HG03571 (cell line): ENCODE results near the gene SP2.
"Not testable (repeated sequence)": the region's sequence is repeated elsewhere in the genome, so short reads cannot be mapped to it uniquely, and the experiment has no call there.

Source experiments
- ATAC-seq: cut with Tn5 transposase; IDR thresholded peaks from one replicate; pipeline ENCODE4 v1.9.1; 2021; ENCODE audit not compliant: unreplicated experiment

The SP2 gene

GRCh38 chr17:47918006-47918405 is 22.0 kb downstream of the SP2 start:
- ATAC-seq = no peak

GRCh38 chr17:47918991-47919390 is 23.0 kb downstream of the SP2 start:
- ATAC-seq = no peak

GRCh38 chr17:47919889-47920288 is 23.9 kb downstream of the SP2 start:
- not testable (repeated sequence) for ATAC-seq

- ATAC-seq = no peak
Measured at GRCh38 chr17:47924785-47925677, 29.0 kb downstream of the SP2 start.

GRCh38 chr17:47925678-47925988 is 29.6 kb downstream of the SP2 start:
- no peak for ATAC-seq

GRCh38 chr17:47927821-47928400 is 31.9 kb downstream of the SP2 start:
- ATAC-seq = no peak

- no peak for ATAC-seq
Measured at GRCh38 chr17:47928415-47928814, 32.4 kb downstream of the SP2 start.

GRCh38 chr17:47929218-47930000 is 33.4 kb downstream of the SP2 start:
- no peak for ATAC-seq

GRCh38 chr17:47931848-47932247 is 35.8 kb downstream of the SP2 start:
- ATAC-seq = no peak

GRCh38 chr17:47934856-47935255 is 38.8 kb downstream of the SP2 start:
- ATAC-seq = no peak

GRCh38 chr17:47935468-47935867 is 39.4 kb downstream of the SP2 start:
- ATAC-seq = not testable (repeated sequence)

GRCh38 chr17:47935961-47936360 is 39.9 kb downstream of the SP2 start:
- no peak for ATAC-seq

GRCh38 chr17:47937941-47938340 is 41.9 kb downstream of the SP2 start:
- no peak for ATAC-seq

- ATAC-seq = peak; percentile 72
Measured at GRCh38 chr17:47941246-47942095, 45.4 kb downstream of the SP2 start, which contains the start of gene PNPO. Gene PNPO, plus strand, starts transcription at chr17:47941571. Its CDS starts 105 bp downstream, at chr17:47941676.

- ATAC-seq = no peak
Measured at GRCh38 chr17:47942096-47942510, 46.1 kb downstream of the SP2 start.

GRCh38 chr17:47942568-47942967 is 46.5 kb downstream of the SP2 start:
- ATAC-seq = no peak

GRCh38 chr17:47945080-47945479 is 49.0 kb downstream of the SP2 start:
- no peak for ATAC-seq

GRCh38 chr17:47945529-47946508 is 49.8 kb downstream of the SP2 start:
- no peak for ATAC-seq

GRCh38 chr17:47946516-47946915 is 50.5 kb downstream of the SP2 start:
- ATAC-seq = no peak
